H1 (cell line): ENCODE measurements around the gene UTS2R. TPM values are rescaled to one million over a fixed set of nuclear protein-coding genes. Genes with fewer than 3 reads are reported as not detected.

Experiments used
- CTCF ChIA-PET: fragments of 300-600 bp; sonication (Branson Sonifier 250); formaldehyde crosslinking; loops from one replicate; lab custom pipeline; 2021; ENCODE audit not compliant: partially characterized antibody; lab: Charles Lee
- POLR2A ChIA-PET: fragments of 300-600 bp; sonication (Branson Sonifier 250); formaldehyde crosslinking; loops from one replicate; lab custom pipeline; 2021; ENCODE audit warnings: inconsistent platforms; ENCODE audit not compliant: partially characterized antibody; lab: Charles Lee
- DNase-seq, 2 experiments: peaks; one replicate each; pipeline versions ENCODE4 v3.0.0 to v3.0.0-alpha.2; 2010 to 2022; ENCODE audit warnings: low spot score in 2 of 2, low read depth in 1 of 2, mixed read lengths in 1 of 2
- FAIRE-seq: peaks from 2 replicates; lab custom pipeline; 2011; peaks lifted over from hg19 to GRCh38; lab: Jason Lieb, UNC
- H2AFZ ChIP-seq: 2 replicates; pipeline ENCODE4 v1.8.1; 2012; ENCODE audit warnings: low read length, inconsistent platforms
- H2AK5ac ChIP-seq: 2 replicates; pipeline ENCODE4 v1.6.1; 2013; ENCODE audit warnings: low read depth, low read length
- H2BK120ac ChIP-seq: replicated peaks from 2 replicates; pipeline ENCODE3; 2013; ENCODE audit warnings: low read depth, low read length, inconsistent platforms
- H2BK12ac ChIP-seq: 2 replicates; pipeline ENCODE4 v1.6.1; 2013; ENCODE audit warnings: low read depth, low read length
- H2BK15ac ChIP-seq: 2 replicates; pipeline ENCODE4 v1.6.1; 2013; ENCODE audit warnings: low read length
- H2BK20ac ChIP-seq: 2 replicates; pipeline ENCODE4 v1.6.1; 2013; ENCODE audit warnings: low read length
- H2BK5ac ChIP-seq: 2 replicates; pipeline ENCODE4 v1.6.1; 2013; ENCODE audit warnings: low read depth, low read length
- H3K14ac ChIP-seq: 2 replicates; pipeline ENCODE4 v1.6.1; 2013; ENCODE audit warnings: inconsistent platforms; ENCODE audit not compliant: insufficient read length
- H3K18ac ChIP-seq: 2 replicates; pipeline ENCODE4 v1.6.1; 2013; ENCODE audit warnings: low read length; ENCODE audit errors: extremely low read depth
- H3K23ac ChIP-seq: 2 replicates; pipeline ENCODE4 v1.6.1; 2013; ENCODE audit warnings: inconsistent platforms; ENCODE audit not compliant: insufficient read length
- H3K23me2 ChIP-seq: 2 replicates; pipeline ENCODE4 v1.6.1; 2013; ENCODE audit warnings: low read depth, low read length
- H3K27ac ChIP-seq: 2 replicates; pipeline ENCODE4 v1.6.1; 2011; ENCODE audit warnings: low read depth, low read length, inconsistent platforms
- H3K27me3 ChIP-seq, 4 experiments: replicated peaks in 1 of 4; 1 replicate in 1 of 4; 2 replicates in 3 of 4; pipeline versions ENCODE4 v1.6.1 to v1.8.1; 2011 to 2013; ENCODE audit warnings: low read length in 3 of 4, mild to moderate bottlenecking in 3 of 4, inconsistent platforms in 2 of 4, mixed read lengths in 2 of 4, moderate library complexity in 1 of 4; ENCODE audit not compliant: control insufficient read depth in 3 of 4, insufficient read depth in 3 of 4; ENCODE audit errors: extremely low read depth in 1 of 4
- H3K36me3 ChIP-seq, 4 experiments: 2 replicates each; pipeline versions ENCODE4 v1.6.1 to v1.8.1; 2011 to 2013; ENCODE audit warnings: mild to moderate bottlenecking in 4 of 4, low read length in 3 of 4, moderate library complexity in 2 of 4, control low read depth in 1 of 4, inconsistent platforms in 1 of 4; ENCODE audit not compliant: insufficient read depth in 4 of 4, control insufficient read depth in 2 of 4
- H3K4ac ChIP-seq: replicated peaks from 2 replicates; pipeline ENCODE3; 2013; ENCODE audit warnings: low read length, low read depth, mixed read lengths, inconsistent platforms; ENCODE audit not compliant: insufficient read length
- H3K4me1 ChIP-seq, 4 experiments: replicated peaks in 1 of 4; 1 replicate in 1 of 4; 2 replicates in 3 of 4; pipeline versions ENCODE4 v1.6.1 to v1.8.1; 2011 to 2013; ENCODE audit warnings: low read length in 3 of 4, inconsistent platforms in 2 of 4, mixed read lengths in 1 of 4; ENCODE audit not compliant: insufficient read depth in 4 of 4, control insufficient read depth in 3 of 4
- H3K4me2 ChIP-seq, 2 experiments: 2 replicates each; pipeline versions ENCODE4 v1.6.1 to v1.8.1; 2011 to 2013; ENCODE audit warnings: low read depth in 2 of 2, low read length in 2 of 2, control low read depth in 1 of 2, inconsistent platforms in 1 of 2, mild to moderate bottlenecking in 1 of 2; ENCODE audit not compliant: insufficient read depth in 1 of 2
- H3K4me3 ChIP-seq, 4 experiments: fragments of 200-600, 300-600 bp in 1 of 4; sonication (generic), shearing (Covaris generic), sonication (Bioruptor Twin) in 1 of 4; 2 replicates each; pipeline versions ENCODE4 v1.5.1 to v1.8.1; 2011 to 2016; ENCODE audit warnings: low read length in 4 of 4, low read depth in 3 of 4, control low read depth in 2 of 4, inconsistent platforms in 2 of 4, mild to moderate bottlenecking in 2 of 4, mixed read lengths in 1 of 4, moderate library complexity in 1 of 4; ENCODE audit not compliant: insufficient read depth in 2 of 4; ENCODE audit errors: extremely low read depth in 1 of 4
- H3K56ac ChIP-seq: replicated peaks from 2 replicates; pipeline ENCODE3; 2013; ENCODE audit warnings: low read depth, mild to moderate bottlenecking, mixed read lengths, low read length, inconsistent platforms; ENCODE audit not compliant: insufficient read length
- H3K79me1 ChIP-seq: 2 replicates; pipeline ENCODE4 v1.6.1; 2013; ENCODE audit warnings: low read depth, low read length, control low read depth
- H3K79me2 ChIP-seq, 2 experiments: 2 replicates each; pipeline versions ENCODE4 v1.6.1 to v1.8.1; 2012 to 2013; ENCODE audit warnings: low read length in 2 of 2, mild to moderate bottlenecking in 2 of 2, inconsistent platforms in 1 of 2; ENCODE audit not compliant: insufficient read depth in 2 of 2, control insufficient read depth in 1 of 2
- H3K9ac ChIP-seq, 4 experiments: replicated peaks in 1 of 4; 1 replicate in 1 of 4; 2 replicates in 3 of 4; pipeline versions ENCODE4 v1.6.1 to v1.8.1; 2011 to 2013; ENCODE audit warnings: low read depth in 3 of 4, low read length in 3 of 4, control low read depth in 2 of 4, mild to moderate bottlenecking in 2 of 4, moderate library complexity in 2 of 4, inconsistent platforms in 1 of 4; ENCODE audit errors: extremely low read depth in 1 of 4
- H3K9me3 ChIP-seq, 2 experiments: 2 replicates each; pipeline versions ENCODE4 v1.6.1 to v1.8.1; 2012 to 2013; ENCODE audit warnings: mild to moderate bottlenecking in 2 of 2, moderate library complexity in 2 of 2, control low read depth in 1 of 2, inconsistent platforms in 1 of 2, low read depth in 1 of 2, low read length in 1 of 2, mixed read lengths in 1 of 2; ENCODE audit not compliant: insufficient read depth in 2 of 2
- H4K20me1 ChIP-seq, 2 experiments: replicated peaks in 1 of 2; 2 replicates each; pipeline versions ENCODE3 to v1.8.1; 2011 to 2013; ENCODE audit warnings: inconsistent platforms in 2 of 2, low read length in 2 of 2, mild to moderate bottlenecking in 1 of 2; ENCODE audit not compliant: insufficient read depth in 2 of 2, control insufficient read depth in 1 of 2
- H4K5ac ChIP-seq: 2 replicates; pipeline ENCODE4 v1.6.1; 2013; ENCODE audit warnings: low read length, low read depth, mixed read lengths, inconsistent platforms; ENCODE audit not compliant: insufficient read length
- H4K8ac ChIP-seq: 2 replicates; pipeline ENCODE4 v1.8.0; 2013; ENCODE audit warnings: mild to moderate bottlenecking, moderate library complexity, low read length, inconsistent platforms; ENCODE audit not compliant: insufficient read depth; ENCODE audit errors: extremely low read depth
- H4K91ac ChIP-seq: replicated peaks from 2 replicates; pipeline ENCODE3; 2013; ENCODE audit warnings: low read length, mixed read lengths, inconsistent platforms; ENCODE audit not compliant: insufficient read length
- ASH2L ChIP-seq: fragments of 200-600, 300-600 bp; sonication (generic); IDR thresholded peaks from one replicate; pipeline ENCODE4 v1.7.1; 2017; ENCODE audit warnings: low read length
- EP300 ChIP-seq, 2 experiments: IDR thresholded peaks; 1 replicate in 1 of 2; 2 replicates in 1 of 2; pipeline ENCODE4 v1.6.1; 2011 to 2012; ENCODE audit warnings: low read depth in 2 of 2, low read length in 2 of 2, mild to moderate bottlenecking in 2 of 2, borderline replicate concordance in 1 of 2, inconsistent platforms in 1 of 2, moderate library complexity in 1 of 2
- HDAC2 ChIP-seq, 2 experiments: fragments of 300-600 bp in 1 of 2; sonication (generic) in 1 of 2; IDR thresholded peaks; 2 replicates each; pipeline ENCODE4 v1.6.1; 2011 to 2012; ENCODE audit warnings: low read depth in 2 of 2, low read length in 2 of 2, mild to moderate bottlenecking in 2 of 2, moderate library complexity in 2 of 2, borderline replicate concordance in 1 of 2, inconsistent platforms in 1 of 2
- RAD21 ChIP-seq, 2 experiments: IDR thresholded peaks in 1 of 2; conservative IDR thresholded peaks in 1 of 2; 2 replicates each; pipeline ENCODE4 v1.6.1; 2011; ENCODE audit warnings: low read depth in 2 of 2, low read length in 2 of 2, improper control_type of control experiment in 1 of 2, inconsistent platforms in 1 of 2, mild to moderate bottlenecking in 1 of 2, moderate library complexity in 1 of 2
- RBBP5 ChIP-seq: IDR thresholded peaks from 2 replicates; pipeline ENCODE4 v1.7.1; 2012; ENCODE audit warnings: low read depth, mild to moderate bottlenecking, inconsistent platforms, low read length, moderate library complexity, borderline replicate concordance
- SIN3A ChIP-seq, 2 experiments: IDR thresholded peaks in 1 of 2; conservative IDR thresholded peaks in 1 of 2; 2 replicates each; pipeline ENCODE4 v1.6.1; 2011 to 2012; ENCODE audit warnings: low read length in 2 of 2, improper control_type of control experiment in 1 of 2, low read depth in 1 of 2, mild to moderate bottlenecking in 1 of 2
- SP1 ChIP-seq: IDR thresholded peaks from 2 replicates; pipeline ENCODE4 v1.6.1; 2011; ENCODE audit warnings: low read depth, low read length
- WGBS, 2 experiments: shearing (Covaris generic) in 1 of 2; methylation state at CpG; one replicate each; pipeline versions ENCODE4 v1.1.6 to v1.1.7; 2013 to 2015; ENCODE audit warnings: low lambda C conversion rate in 2 of 2, mixed read lengths in 2 of 2, inconsistent platforms in 1 of 2, low coverage in 1 of 2, missing lambda C conversion rate in 1 of 2; ENCODE audit not compliant: insufficient replicate concordance in 2 of 2, insufficient coverage in 1 of 2, insufficient read length in 1 of 2; ENCODE audit errors: extremely low coverage in 1 of 2, missing lambda C conversion rate in 1 of 2; 5-methylcytosine and 5-hydroxymethylcytosine counted together
- polyA plus RNA-seq, 7 experiments: library from polyadenylated mRNA; depleted of rRNA in 3 of 7; stranded (reverse) in 5 of 7; unstranded in 2 of 7; fragments of >200 nt in 5 of 7; fragments of 200-250 nt in 2 of 7; gene quantifications; 1 replicate in 5 of 7; 2 replicates in 1 of 7; 4 replicates in 1 of 7; pipeline versions ENCODE4 v1.2.1 to v1.2.3, GENCODE V29; 2011 to 2013; ENCODE audit warnings: missing spikeins in 2 of 7, mixed read lengths in 2 of 7
- total RNA-seq: library from RNA; stranded (reverse); fragmentation: NEBNext Ultra II Directional; extraction: Animal tissue kit (Norgen Biotek cat#: 25700); gene quantifications from 2 replicates; pipeline ENCODE4 v1.2.1, GENCODE V29; 2021

The UTS2R gene
- total and polyA plus RNA-seq, 2 of the 8 experiments (the other 6 are each of a cell fraction or from before 2014, with no cell fraction given) = 0.27 TPM; not detected in 1

DNA sequence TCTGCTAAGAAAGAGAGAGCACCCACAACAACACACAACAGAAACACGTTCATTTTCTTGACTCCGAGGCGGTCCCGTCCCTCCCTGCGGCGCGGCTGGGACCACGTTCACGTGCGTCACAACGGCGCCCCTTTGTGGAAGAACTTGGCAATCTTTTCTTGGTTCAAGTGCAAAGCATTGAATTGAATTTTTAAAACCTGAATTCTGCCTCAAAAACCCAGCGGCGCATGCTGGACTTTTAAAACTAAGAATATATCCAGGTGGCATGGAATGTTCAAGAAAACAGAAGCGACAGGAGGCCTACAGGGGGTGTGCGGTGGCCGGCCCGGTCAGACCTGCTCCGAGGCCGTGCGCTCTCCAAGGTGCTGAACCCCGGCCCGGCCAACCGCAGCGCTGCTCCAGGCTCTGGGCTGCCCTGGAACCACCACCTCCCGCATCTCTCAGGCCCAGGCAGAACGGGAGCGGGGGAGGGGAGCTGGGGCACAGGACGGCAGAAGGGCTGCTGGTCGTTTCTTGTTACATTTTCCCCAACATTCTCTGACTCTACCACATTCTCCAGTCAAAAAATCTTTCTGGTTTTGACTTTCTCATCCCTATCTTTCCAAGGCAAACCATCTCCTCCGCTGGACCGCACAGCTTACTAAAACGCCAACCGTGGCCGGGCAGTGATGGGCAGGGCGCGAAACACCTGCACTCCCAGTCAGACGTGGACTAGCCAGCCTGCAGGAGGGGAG, 43.1 kb downstream of the UTS2R start:
- H3K27me3 ChIP-seq = no peaks in the 10 kb centered on the region
- H3K4me2 ChIP-seq = peak overlapping the region in 1 of 2 experiments; percentile 61; a peak in 3 of 4 replicates
- 0 out of 2 replicates have a peak overlapping the region, but pooled peaks have one; percentile 48 for H2BK20ac ChIP-seq
- no peak overlapping the region for H2AK5ac ChIP-seq
- no peak overlapping the region for H3K23ac ChIP-seq
- H3K9me3 ChIP-seq = no peaks in the 10 kb centered on the region
- H3K27ac ChIP-seq = no peak overlapping the region
- H2AFZ ChIP-seq = no peak overlapping the region
- no peak overlapping the region for H4K91ac ChIP-seq
- H3K4me3 ChIP-seq = peak overlapping the region in 1 of 4 experiments; percentile 45; a peak in 2 of 8 replicates
- no peak overlapping the region for H3K18ac ChIP-seq
- H3K9ac ChIP-seq = no peak overlapping the region
- FAIRE-seq (no peak), DNase-seq (peak; percentile 46 to 94)
- H4K20me1 ChIP-seq = peaks cover 5 to 9% of the 10 kb centered on the region in 2 experiments
- no peaks in the 10 kb centered on the region for H3K79me2 ChIP-seq
- no peak overlapping the region for H3K56ac ChIP-seq
- no peak overlapping the region for H4K5ac ChIP-seq
- peaks cover 0 to 3% (median 1%) of the 10 kb centered on the region in 4 experiments; a peak in 4 of 7 replicates for H3K4me1 ChIP-seq
- H2BK12ac ChIP-seq = no peak overlapping the region
- H2BK120ac ChIP-seq = no peak overlapping the region
- peak overlapping the region; percentile 40; the same call in 1 of the 2 replicates for H2BK15ac ChIP-seq
- 29% methylated on average over 38 of the region's 38 CpGs; no CpG with 5 or more reads in 1 of the 2 experiments for WGBS, 2 experiments
- no peak overlapping the region for H3K4ac ChIP-seq
- H4K8ac ChIP-seq = peak overlapping the region; percentile 4; the same call in 1 of the 2 replicates
- no peak overlapping the region for H2BK5ac ChIP-seq
- H3K79me1 ChIP-seq = peaks cover 2% of the 10 kb centered on the region; the same call in 1 of the 2 replicates
- no peaks in the 10 kb centered on the region for H3K36me3 ChIP-seq
- ChIA-PET CTCF (interaction anchor here (0.6 to 2.1 kb wide), 16 partner anchors 9 to 917 kb away, joined by 3 to 6 read pairs (median 3); no protein-coding TSS in a partner anchor), POLR2A (interaction anchor here (0.9 kb wide), 1 partner anchor 21 kb away, joined by 3 read pairs; no protein-coding TSS in a partner anchor)
- H3K14ac ChIP-seq = no peak overlapping the region
- H3K23me2 ChIP-seq = peaks cover 6% of the 10 kb centered on the region
- TF ChIP-seq SP1 = 0 out of 2 replicates have a peak, but pooled peaks have one; percentile 24
- TF ChIP-seq ASH2L = peak; percentile 25
- TF ChIP-seq HDAC2 (IDR thresholded peaks at IDR 0.05; ENCODE audit: borderline replicate concordance in 1 of 2, low read depth in 2 of 2, low read length in 2 of 2) = peak in 1 of 2 experiments; percentile 90; a peak in 2 of 4 replicates
- TF ChIP-seq RBBP5 = no peak
- peak; percentile 75 for TF ChIP-seq RAD21 (IDR thresholded peaks at IDR 0.05 in 1 of 2, conservative IDR thresholded peaks at IDR 0.05 in 1 of 2; ENCODE audit: low read depth in 2 of 2, low read length in 2 of 2)
- peak; percentile 94 to 96; a peak in 3 of 4 replicates for TF ChIP-seq SIN3A (conservative IDR thresholded peaks at IDR 0.05 in 1 of 2, IDR thresholded peaks at IDR 0.05 in 1 of 2; ENCODE audit: low read depth in 1 of 2, low read length in 2 of 2)
- TF ChIP-seq EP300 (IDR thresholded peaks at IDR 0.05; ENCODE audit: borderline replicate concordance in 1 of 2, low read depth in 2 of 2, low read length in 2 of 2) = 0 out of 3 replicates have a peak, but pooled peaks of 1 of the 2 experiments have one; percentile 55
